ENCODE data around the gene FMNL3.
"Not testable (repeated sequence)": the region's sequence is repeated elsewhere in the genome, so short reads cannot be mapped to it uniquely, and the experiment has no call there.

The FMNL3 gene

DNA sequence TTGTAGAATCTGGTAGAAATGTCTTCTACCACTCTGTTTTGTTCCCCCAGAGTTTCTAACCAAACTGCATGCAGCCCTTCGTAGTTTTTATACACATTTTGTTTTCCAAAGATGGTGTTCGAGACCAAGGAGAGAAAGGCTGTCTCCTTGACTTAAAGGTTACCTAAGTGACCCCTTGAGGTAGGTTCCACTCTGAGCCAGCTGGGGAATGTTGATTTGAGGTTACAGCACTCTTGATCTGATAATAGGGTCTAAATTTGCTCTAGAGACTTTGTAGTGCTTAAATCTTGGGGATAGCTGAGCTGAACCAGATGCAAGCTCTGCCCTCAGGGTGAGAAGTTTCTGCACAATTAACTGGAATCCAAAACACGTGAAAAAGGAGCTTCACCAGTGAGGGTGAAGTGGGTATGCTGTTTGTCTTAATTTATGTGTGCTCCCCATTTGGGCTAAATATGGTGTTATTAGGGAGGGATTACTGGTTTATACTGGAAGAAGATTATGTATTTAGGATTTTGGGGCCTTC lies 37.2 kb upstream of the FMNL3 start:
- TF ChIP-seq, protein P1, sequence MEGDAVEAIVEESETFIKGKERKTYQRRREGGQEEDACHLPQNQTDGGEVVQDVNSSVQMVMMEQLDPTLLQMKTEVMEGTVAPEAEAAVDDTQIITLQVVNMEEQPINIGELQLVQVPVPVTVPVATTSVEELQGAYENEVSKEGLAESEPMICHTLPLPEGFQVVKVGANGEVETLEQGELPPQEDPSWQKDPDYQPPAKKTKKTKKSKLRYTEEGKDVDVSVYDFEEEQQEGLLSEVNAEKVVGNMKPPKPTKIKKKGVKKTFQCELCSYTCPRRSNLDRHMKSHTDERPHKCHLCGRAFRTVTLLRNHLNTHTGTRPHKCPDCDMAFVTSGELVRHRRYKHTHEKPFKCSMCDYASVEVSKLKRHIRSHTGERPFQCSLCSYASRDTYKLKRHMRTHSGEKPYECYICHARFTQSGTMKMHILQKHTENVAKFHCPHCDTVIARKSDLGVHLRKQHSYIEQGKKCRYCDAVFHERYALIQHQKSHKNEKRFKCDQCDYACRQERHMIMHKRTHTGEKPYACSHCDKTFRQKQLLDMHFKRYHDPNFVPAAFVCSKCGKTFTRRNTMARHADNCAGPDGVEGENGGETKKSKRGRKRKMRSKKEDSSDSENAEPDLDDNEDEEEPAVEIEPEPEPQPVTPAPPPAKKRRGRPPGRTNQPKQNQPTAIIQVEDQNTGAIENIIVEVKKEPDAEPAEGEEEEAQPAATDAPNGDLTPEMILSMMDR (IDR thresholded peaks at IDR 0.05): no peak
- Histone ChIP-seq H3K4me3 (no peak overlapping the region), H3K27ac (no peak overlapping the region)
- no peak for DNase-seq (ENCODE audit: low spot score)

- TF ChIP-seq, protein P1 (IDR thresholded peaks at IDR 0.05): no peak
- DNase-seq (ENCODE audit: low spot score): peak; percentile 94
- Histone ChIP-seq H3K4me3 (peak overlapping the region; percentile 94), H3K27ac (peak overlapping the region; percentile 97)
Observed at GRCh38 chr12:49741882-49742620, 34.8 kb upstream of the FMNL3 start.

- DNase-seq (ENCODE audit: low spot score): peak; percentile 100
- TF ChIP-seq, protein P1 (IDR thresholded peaks at IDR 0.05): peak; percentile 82
- peak within 1 kb of the TSS; percentile 97 for H3K27ac ChIP-seq
- H3K4me3 ChIP-seq: peak within 1 kb of the TSS; percentile 94
Observed at GRCh38 chr12:49740930-49741881, 34.0 kb upstream of the FMNL3 start, which contains the start of gene TMBIM6. TMBIM6 (plus strand) TSS chr12:49741557; CDS start chr12:49752494, 10,937 bp downstream.

- DNase-seq (ENCODE audit: low spot score); H3K4me3 ChIP-seq; H3K27ac ChIP-seq: not testable (repeated sequence)
Observed at GRCh38 chr12:49740277-49740676, 33.1 kb upstream of the FMNL3 start.

DNA sequence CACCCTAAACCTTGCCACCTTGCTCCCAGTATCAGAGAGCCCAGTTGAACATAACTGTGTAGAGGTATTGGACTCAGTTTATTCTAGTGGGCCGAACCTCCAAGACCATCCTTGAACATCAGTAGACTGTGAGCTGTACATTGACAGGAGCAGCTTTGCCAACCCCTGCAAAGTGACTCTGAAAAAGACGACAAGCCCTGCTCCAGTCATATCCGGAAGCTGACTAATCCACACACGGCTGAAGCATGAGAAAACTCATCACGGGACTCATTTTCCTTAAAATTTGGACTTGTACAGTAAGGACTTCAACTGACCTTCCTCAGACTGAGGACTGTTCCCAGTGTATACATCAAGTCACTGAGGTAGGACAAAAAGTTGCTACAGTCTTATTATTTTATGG lies 31.5 kb upstream of the FMNL3 start:
- not testable (repeated sequence) for DNase-seq (ENCODE audit: low spot score); H3K27ac ChIP-seq

GRCh38 chr12:49734900-49735299 lies 27.7 kb upstream of the FMNL3 start:
- H3K4me3 ChIP-seq; H3K27ac ChIP-seq; DNase-seq (ENCODE audit: low spot score): not testable (repeated sequence)

More for the DNA sequence above, 31.5 kb upstream of the FMNL3 start:
- not testable (repeated sequence) for H3K4me3 ChIP-seq

- DNase-seq (ENCODE audit: low spot score): no peak
- no peak overlapping the region for H3K4me3 ChIP-seq
- no peak overlapping the region for H3K27ac ChIP-seq
- TF ChIP-seq, protein P1 (IDR thresholded peaks at IDR 0.05): no peak
Observed at GRCh38 chr12:49733219-49734017, 26.2 kb upstream of the FMNL3 start.

GRCh38 chr12:49730568-49731101 lies 23.4 kb upstream of the FMNL3 start:
- TF ChIP-seq, protein P1 (IDR thresholded peaks at IDR 0.05): no peak
- H3K27ac ChIP-seq: no peak overlapping the region
- no peak overlapping the region for H3K4me3 ChIP-seq
- no peak for DNase-seq (ENCODE audit: low spot score)
